Stomach (tissue), 4 donors: ENCODE results near the gene MCRIP1.

Experiments used
- CTCF ChIP-seq, 7 experiments: fragments of 450-650 bp in 4 of 7; fragments of 200-600 bp in 3 of 7; sonication (generic) in 3 of 7; IDR thresholded peaks; one replicate each; pipeline ENCODE4 v1.5.1; 2016 to 2019; ENCODE audit warnings: antibody characterized with exemption in 7 of 7, control low read depth in 2 of 7, mild to moderate bottlenecking in 1 of 7
- EP300 ChIP-seq: sonication (generic); formaldehyde crosslinking; IDR thresholded peaks from one replicate; pipeline ENCODE4 v1.6.1; 2017; ENCODE audit warnings: antibody characterized with exemption
- POLR2A ChIP-seq, 4 donors: fragments of 450-650 bp; IDR thresholded peaks; one replicate each; pipeline ENCODE4 v1.6.1; 2016; ENCODE audit warnings: antibody characterized with exemption in 4 of 4, control low read depth in 2 of 4, mild to moderate bottlenecking in 1 of 4, moderate library complexity in 1 of 4

GRCh38 chr17:81858170-81858966, 25.3 kb upstream of the MCRIP1 start:
- TF ChIP-seq CTCF (IDR thresholded peaks at IDR 0.05), result no peak
- no peak for TF ChIP-seq EP300
- no peak for TF ChIP-seq POLR2A (IDR thresholded peaks at IDR 0.05)
